GM18508 (cell line): Measurements from ENCODE around the gene SPRR2G.
"Not testable (repeated sequence)": the region's sequence is repeated elsewhere in the genome, so short reads cannot be mapped to it uniquely, and the experiment has no call there.

Experiments used
- ATAC-seq: cut with Tn5 transposase; IDR thresholded peaks from one replicate; pipeline ENCODE4 v1.9.1; 2021; ENCODE audit warnings: moderate number of reproducible peaks; ENCODE audit not compliant: insufficient read depth, unreplicated experiment

Gene SPRR2G

GRCh38 chr1:153119491-153119971, 31.2 kb downstream of the SPRR2G start:
- ATAC-seq: no peak

GRCh38 chr1:153115264-153115663, 35.4 kb downstream of the SPRR2G start:
- not testable (repeated sequence) for ATAC-seq

GRCh38 chr1:153113416-153113815, 37.3 kb downstream of the SPRR2G start, which contains the start of gene SPRR2F:
SPRR2F (minus strand) TSS chr1:153113516; CDS start chr1:153112733, 783 bp downstream.
- ATAC-seq: no peak

- ATAC-seq: not testable (repeated sequence)
Measured at GRCh38 chr1:153112454-153112853, 38.2 kb downstream of the SPRR2G start.

- ATAC-seq: no peak
Measured at GRCh38 chr1:153100245-153100644, 50.4 kb downstream of the SPRR2G start.
